IPS-15b (cell line): ENCODE measurements around the gene FAM83B.
A peak's percentile ranks its signal among the peaks of the same experiment; 100 is the strongest.
"Not testable (repeated sequence)": the region's sequence is repeated elsewhere in the genome, so short reads cannot be mapped to it uniquely, and the experiment has no call there.

ENCODE experiments used
- H3K27me3 ChIP-seq: one replicate; pipeline ENCODE4 v1.6.1; 2013; ENCODE audit warnings: low read length; ENCODE audit not compliant: control insufficient read depth, insufficient read depth
- H3K36me3 ChIP-seq: one replicate; pipeline ENCODE4 v1.6.1; 2013; ENCODE audit warnings: low read length; ENCODE audit not compliant: control insufficient read depth, insufficient read depth
- H3K4me1 ChIP-seq: one replicate; pipeline ENCODE4 v1.6.1; 2013; ENCODE audit warnings: mild to moderate bottlenecking, low read length; ENCODE audit not compliant: control insufficient read depth, insufficient read depth
- H3K4me3 ChIP-seq: one replicate; pipeline ENCODE4 v1.5.1; 2013; ENCODE audit warnings: low read depth, low read length
- H3K9ac ChIP-seq: one replicate; pipeline ENCODE4 v1.6.1; 2013; ENCODE audit warnings: low read depth, mild to moderate bottlenecking, low read length
- H3K9me3 ChIP-seq: one replicate; pipeline ENCODE4 v1.6.1; 2013; ENCODE audit warnings: mild to moderate bottlenecking, low read length; ENCODE audit not compliant: control insufficient read depth, insufficient read depth

The FAM83B gene

GRCh38 chr6:54957698-54958097 is 111.1 kb downstream of the FAM83B start:
- H3K9ac ChIP-seq = no peak overlapping the region
- H3K9me3 ChIP-seq = no peaks in the 10 kb centered on the region
- H3K36me3 ChIP-seq = no peaks in the 10 kb centered on the region

GRCh38 chr6:54958446-54958845 is 111.9 kb downstream of the FAM83B start:
- H3K27me3 ChIP-seq = no peaks in the 10 kb centered on the region
- no peak overlapping the region for H3K9ac ChIP-seq
- H3K4me3 ChIP-seq = no peak overlapping the region
- no peaks in the 10 kb centered on the region for H3K9me3 ChIP-seq
- H3K36me3 ChIP-seq = no peaks in the 10 kb centered on the region
- no peaks in the 10 kb centered on the region for H3K4me1 ChIP-seq

More at GRCh38 chr6:54957698-54958097, 111.1 kb downstream of the FAM83B start:
- no peak overlapping the region for H3K4me3 ChIP-seq
- H3K27me3 ChIP-seq = no peaks in the 10 kb centered on the region
- H3K4me1 ChIP-seq = no peaks in the 10 kb centered on the region

- no peaks in the 10 kb centered on the region for H3K4me1 ChIP-seq
- no peak overlapping the region for H3K9ac ChIP-seq
- no peaks in the 10 kb centered on the region for H3K27me3 ChIP-seq
- no peaks in the 10 kb centered on the region for H3K36me3 ChIP-seq
- no peaks in the 10 kb centered on the region for H3K9me3 ChIP-seq
- H3K4me3 ChIP-seq = no peak overlapping the region
These were observed 113.2 kb downstream of the FAM83B start for GRCh38 chr6:54959820-54960219.

- not testable (repeated sequence) for H3K9ac ChIP-seq, H3K27me3 ChIP-seq, H3K36me3 ChIP-seq, H3K9me3 ChIP-seq, H3K4me1 ChIP-seq
- peak overlapping the region; percentile 43 for H3K4me3 ChIP-seq
These were observed 114.8 kb downstream of the FAM83B start for GRCh38 chr6:54961372-54961771.

GRCh38 chr6:54970337-54970736 is 123.8 kb downstream of the FAM83B start:
- Histone ChIP-seq H3K36me3 (no peaks in the 10 kb centered on the region), H3K27me3 (no peaks in the 10 kb centered on the region), H3K9ac (no peak overlapping the region), H3K4me3 (no peak overlapping the region), H3K4me1 (no peaks in the 10 kb centered on the region), H3K9me3 (no peaks in the 10 kb centered on the region)

GRCh38 chr6:54971825-54972224 is 125.3 kb downstream of the FAM83B start:
- H3K9me3 ChIP-seq = no peaks in the 10 kb centered on the region
- no peaks in the 10 kb centered on the region for H3K36me3 ChIP-seq
- H3K4me1 ChIP-seq = no peaks in the 10 kb centered on the region
- no peak overlapping the region for H3K4me3 ChIP-seq
- no peak overlapping the region for H3K9ac ChIP-seq
- H3K27me3 ChIP-seq = no peaks in the 10 kb centered on the region

- H3K27me3 ChIP-seq, H3K4me3 ChIP-seq, H3K4me1 ChIP-seq, H3K36me3 ChIP-seq, H3K9me3 ChIP-seq, H3K9ac ChIP-seq: not testable (repeated sequence)
These were observed 132.6 kb downstream of the FAM83B start for GRCh38 chr6:54979161-54979560.

- H3K4me3 ChIP-seq = no peak overlapping the region
These were observed 134.1 kb downstream of the FAM83B start for GRCh38 chr6:54980511-54981275.

GRCh38 chr6:54981276-54981609 is 134.7 kb downstream of the FAM83B start:
- no peak overlapping the region for H3K9ac ChIP-seq
- no peaks in the 10 kb centered on the region for H3K36me3 ChIP-seq
- no peak overlapping the region for H3K4me3 ChIP-seq
- H3K4me1 ChIP-seq = no peaks in the 10 kb centered on the region
- H3K27me3 ChIP-seq = no peaks in the 10 kb centered on the region
- H3K9me3 ChIP-seq = no peaks in the 10 kb centered on the region

More at GRCh38 chr6:54980511-54981275, 134.1 kb downstream of the FAM83B start:
- no peaks in the 10 kb centered on the region for H3K36me3 ChIP-seq
- no peak overlapping the region for H3K9ac ChIP-seq
- H3K4me1 ChIP-seq = no peaks in the 10 kb centered on the region
- H3K9me3 ChIP-seq = no peaks in the 10 kb centered on the region
- H3K27me3 ChIP-seq = no peaks in the 10 kb centered on the region

- no peaks in the 10 kb centered on the region for H3K27me3 ChIP-seq
- no peaks in the 10 kb centered on the region for H3K9me3 ChIP-seq
- no peaks in the 10 kb centered on the region for H3K4me1 ChIP-seq
- H3K9ac ChIP-seq = no peak overlapping the region
- H3K4me3 ChIP-seq = no peak overlapping the region
- no peaks in the 10 kb centered on the region for H3K36me3 ChIP-seq
These were observed 135.1 kb downstream of the FAM83B start for GRCh38 chr6:54981647-54982046.

- no peak overlapping the region for H3K4me3 ChIP-seq
- no peaks in the 10 kb centered on the region for H3K9me3 ChIP-seq
- H3K27me3 ChIP-seq = no peaks in the 10 kb centered on the region
- H3K4me1 ChIP-seq = no peaks in the 10 kb centered on the region
- no peaks in the 10 kb centered on the region for H3K36me3 ChIP-seq
- no peak overlapping the region for H3K9ac ChIP-seq
These were observed 141.2 kb downstream of the FAM83B start for GRCh38 chr6:54987633-54988290.

GRCh38 chr6:54988576-54988975 is 142.0 kb downstream of the FAM83B start:
- H3K9ac ChIP-seq = no peak overlapping the region
- H3K27me3 ChIP-seq = no peaks in the 10 kb centered on the region
- no peaks in the 10 kb centered on the region for H3K4me1 ChIP-seq
- no peak overlapping the region for H3K4me3 ChIP-seq
- H3K9me3 ChIP-seq = no peaks in the 10 kb centered on the region
- H3K36me3 ChIP-seq = no peaks in the 10 kb centered on the region
